Thyroid gland (tissue), 4 donors: ENCODE data around the gene AOC1.

Source experiments
- CTCF ChIP-seq, 6 experiments: fragments of 200-600 bp in 3 of 6; fragments of 450-650 bp in 3 of 6; sonication (generic) in 3 of 6; IDR thresholded peaks; one replicate each; pipeline ENCODE4 v1.5.1; 2016 to 2019; ENCODE audit warnings: antibody characterized with exemption in 6 of 6, mild to moderate bottlenecking in 2 of 6, inconsistent platforms in 1 of 6, moderate library complexity in 1 of 6
- POLR2A ChIP-seq, 2 donors: fragments of 450-650 bp; IDR thresholded peaks; one replicate each; pipeline ENCODE4 v1.6.1; 2017; ENCODE audit warnings: antibody characterized with exemption in 2 of 2, mild to moderate bottlenecking in 2 of 2, moderate library complexity in 1 of 2

- TF ChIP-seq CTCF (IDR thresholded peaks at IDR 0.05) (no peak), POLR2A (IDR thresholded peaks at IDR 0.05) (no peak)
These were observed 28.9 kb downstream of the AOC1 start for GRCh38 chr7:150881189-150881588.
